Umbilical cord (tissue), 2 donors: Measurements from ENCODE around the gene ADIPOR2. TPM values are rescaled to one million over a fixed set of nuclear protein-coding genes. Genes with fewer than 3 reads are reported as not detected.

ENCODE experiments used
- DNase-seq: peaks from one replicate; pipeline ENCODE4 v3.0.0-alpha.2; 2015; ENCODE audit warnings: low spot score
- total RNA-seq: library from RNA; depleted of rRNA; stranded (reverse); fragments of >200 nt; gene quantifications from one replicate; pipeline ENCODE4 v1.2.3, GENCODE V29; 2014; ENCODE audit warnings: low replicate concordance; ENCODE audit not compliant: insufficient read depth

ADIPOR2 gene
- total RNA-seq, 1 donor from 2014 or later, result 25.8 TPM

DNA sequence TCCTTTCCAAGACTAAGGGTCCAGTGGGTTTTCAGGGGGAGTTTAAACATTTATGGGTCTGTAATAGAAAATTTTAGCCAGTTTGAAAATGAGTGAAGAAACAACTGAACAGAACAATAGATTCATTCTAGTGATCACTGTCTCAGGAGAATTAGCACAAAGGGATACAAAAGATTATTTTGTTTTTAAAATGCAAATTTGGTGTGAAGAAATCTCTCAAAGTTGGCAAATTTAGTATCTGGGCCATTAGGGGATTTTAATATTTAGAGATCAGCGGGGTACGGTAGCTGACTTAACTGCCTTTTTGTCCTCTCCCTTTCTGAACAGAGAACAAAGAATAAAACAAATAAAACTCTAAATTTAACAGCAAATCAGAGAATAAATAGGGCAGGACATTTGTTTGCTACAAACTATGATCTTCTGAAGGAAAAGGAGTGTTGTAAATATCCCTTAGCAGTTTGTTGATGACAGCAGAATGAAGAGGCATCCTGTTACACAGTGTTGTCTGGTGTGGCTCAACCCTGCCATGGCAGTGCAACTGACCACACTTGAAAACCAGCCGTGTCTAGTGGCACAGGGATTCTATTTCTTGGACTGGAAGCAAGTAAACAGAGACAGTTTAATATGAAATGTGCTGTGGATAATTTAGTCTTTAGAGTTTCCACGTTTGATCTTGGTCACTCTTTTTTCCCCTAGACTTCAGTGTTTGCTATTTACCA, 83.2 kb downstream of the ADIPOR2 start:
- DNase-seq, result no peak

DNA sequence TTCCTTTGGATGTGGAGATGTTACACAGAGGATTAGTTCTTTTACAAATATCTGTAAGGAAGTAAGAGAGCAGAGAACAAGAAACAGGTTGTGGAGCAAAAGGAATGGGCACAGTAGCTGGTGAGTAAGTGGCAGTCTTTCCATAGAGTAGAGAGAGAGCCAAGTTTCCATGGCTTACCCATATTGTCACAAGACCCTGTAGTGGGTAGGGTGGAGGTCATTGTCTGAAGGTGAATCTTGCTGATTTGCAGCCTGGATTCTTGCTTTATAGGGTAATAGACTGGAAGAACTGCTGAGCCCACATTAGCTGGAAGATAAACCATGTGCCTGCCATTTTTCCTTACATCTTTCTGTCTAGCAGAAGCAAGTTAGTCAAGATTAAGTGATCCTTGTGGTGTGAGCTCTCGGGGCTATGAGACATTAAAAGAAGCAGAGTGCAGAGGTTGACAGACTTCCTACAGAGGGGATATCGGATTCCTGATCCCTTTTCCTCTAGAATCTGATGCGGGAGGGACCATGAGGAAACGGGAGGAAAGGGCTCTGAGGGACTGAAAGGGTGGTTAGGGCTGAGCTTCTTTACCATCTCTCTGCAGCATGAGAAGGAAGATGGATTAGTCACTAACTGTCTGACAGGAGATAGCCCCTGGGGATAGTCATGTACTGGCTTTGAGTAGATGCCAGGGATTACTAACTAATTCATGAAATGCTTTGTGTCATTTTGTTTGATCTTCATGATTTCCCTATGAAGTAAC, 85.5 kb downstream of the ADIPOR2 start:
- DNase-seq, result peak; percentile 77

DNA sequence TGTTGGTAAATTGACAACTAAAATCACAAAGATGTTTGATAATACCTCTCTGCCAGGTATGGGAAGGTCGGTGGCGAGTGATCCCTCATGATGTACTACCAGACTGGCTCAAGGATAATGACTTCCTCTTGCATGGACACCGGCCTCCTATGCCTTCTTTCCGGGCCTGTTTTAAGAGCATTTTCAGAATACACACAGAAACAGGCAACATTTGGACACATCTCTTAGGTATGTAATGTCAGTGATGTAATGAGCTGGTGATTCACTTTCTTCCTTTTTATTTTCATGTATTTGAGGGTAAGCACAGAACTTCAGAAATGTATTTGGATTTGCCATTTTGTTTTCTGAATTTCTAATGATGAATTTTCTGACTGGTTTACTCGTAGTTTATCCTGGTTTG, 86.9 kb downstream of the ADIPOR2 start:
- DNase-seq, result peak; percentile 52

DNA sequence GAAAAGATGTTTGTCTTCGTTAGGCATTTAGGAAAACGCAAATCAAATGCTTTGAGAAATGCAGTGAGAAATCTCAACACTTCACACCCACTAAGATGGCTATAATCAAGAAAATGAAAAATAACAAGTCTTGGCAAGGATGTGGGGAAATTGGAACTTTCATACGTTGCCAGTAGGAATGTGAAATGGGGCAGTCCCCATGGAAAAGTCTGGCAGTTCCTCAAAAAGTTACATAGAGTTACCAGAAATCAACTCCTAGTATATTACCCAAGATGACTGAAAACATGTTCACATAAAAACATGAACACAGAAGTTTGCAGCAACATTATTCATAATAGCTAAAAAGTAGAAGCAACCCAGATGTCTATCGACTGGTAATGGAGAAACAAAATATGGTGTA, 88.0 kb downstream of the ADIPOR2 start:
- no peak for DNase-seq

DNA sequence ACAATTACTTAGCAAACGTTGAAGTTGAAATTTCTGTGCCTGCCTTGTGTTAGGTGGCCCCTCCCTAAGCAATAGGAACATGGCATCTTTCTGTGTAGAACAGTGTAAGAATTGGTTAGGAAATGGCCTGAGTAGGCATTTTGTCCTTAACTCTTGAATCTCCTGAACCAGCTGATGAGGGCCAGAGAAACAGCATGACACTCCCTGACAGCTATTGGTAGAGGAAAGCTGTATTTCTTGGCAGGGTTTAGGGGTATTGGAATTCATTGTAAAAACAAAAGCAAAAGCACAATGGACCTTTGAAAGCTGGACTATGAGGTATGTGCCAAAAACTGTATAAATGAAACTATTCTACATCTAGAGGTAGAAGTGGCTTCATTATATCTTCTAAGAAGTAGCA, 88.9 kb downstream of the ADIPOR2 start:
- DNase-seq, result no peak

DNA sequence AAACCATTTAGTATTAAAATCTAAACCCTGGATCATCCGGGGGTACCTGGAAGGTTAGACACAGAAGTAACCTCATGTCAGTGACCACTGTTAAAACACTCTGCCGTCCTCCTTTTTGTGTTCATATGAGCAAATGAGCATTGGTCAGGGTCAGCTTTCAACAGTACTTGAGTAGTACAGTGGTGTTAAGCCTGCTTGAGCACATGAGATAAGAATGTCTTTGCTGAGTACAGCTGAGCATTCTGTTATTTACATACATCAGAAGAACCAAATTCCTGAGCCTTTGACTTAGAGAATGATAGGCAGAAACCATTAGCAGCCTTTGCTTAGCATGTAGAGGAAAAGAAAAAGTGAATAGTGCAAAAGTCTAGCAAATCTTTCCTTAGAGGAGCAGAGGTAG, 90.9 kb downstream of the ADIPOR2 start:
- DNase-seq, result peak; percentile 44

DNA sequence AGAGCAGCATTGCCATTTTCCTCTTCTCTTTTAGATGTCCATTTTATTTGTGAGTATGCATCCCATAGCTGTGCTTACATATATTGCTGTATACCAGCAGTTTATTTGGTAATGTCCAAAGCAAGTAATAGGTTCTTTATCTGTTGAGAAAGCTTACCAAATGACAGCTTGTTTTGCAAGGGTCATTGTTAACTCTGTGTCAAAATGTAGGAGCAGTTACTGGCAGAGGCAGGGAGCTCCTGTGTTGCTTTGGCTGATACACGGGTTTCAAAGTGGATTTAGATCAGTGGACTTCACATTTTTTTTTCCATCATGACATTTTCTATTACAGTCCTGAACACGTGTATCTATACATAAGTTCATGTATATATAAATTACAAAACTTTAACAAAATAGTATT, 91.3 kb downstream of the ADIPOR2 start:
- DNase-seq, result no peak

DNA sequence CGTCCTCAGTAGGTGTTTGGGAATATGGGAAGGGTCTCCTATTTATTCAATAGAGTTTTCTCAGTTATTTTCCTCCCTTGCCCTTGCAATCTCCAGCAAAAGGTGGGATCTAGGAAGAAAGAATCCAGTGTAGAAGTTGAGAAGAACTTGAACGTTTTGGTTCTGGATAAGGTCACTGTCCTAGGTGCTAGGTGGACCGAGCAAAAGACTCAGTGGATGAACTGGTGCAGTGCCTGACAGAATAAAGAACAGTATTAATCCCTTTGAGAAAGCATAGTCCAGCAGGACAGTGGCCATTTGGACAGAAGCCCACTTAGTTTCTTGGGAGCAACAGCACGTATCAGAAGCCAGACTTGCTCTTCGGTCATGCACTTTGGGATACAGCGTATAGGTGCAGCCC, 96.8 kb downstream of the ADIPOR2 start:
- DNase-seq, result no peak

DNA sequence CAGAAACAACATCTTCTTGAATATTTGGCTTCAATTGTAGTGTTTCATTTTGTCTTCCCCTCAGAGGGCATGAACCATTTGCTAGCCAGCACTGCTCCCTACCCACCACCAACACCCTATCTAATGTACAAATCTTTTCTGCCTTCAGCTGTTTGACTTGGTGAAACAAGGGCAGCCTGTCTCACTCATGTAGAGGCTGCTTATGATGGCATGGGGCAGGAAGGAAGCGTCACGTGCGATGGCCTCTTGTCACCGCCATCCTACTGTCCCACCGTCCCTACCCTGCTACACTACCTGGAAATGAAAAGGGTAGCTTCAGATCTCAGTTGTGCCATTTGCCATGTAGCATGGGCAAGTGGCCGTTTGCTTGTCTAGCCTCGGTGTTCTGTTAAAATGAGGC, 99.6 kb downstream of the ADIPOR2 start:
- no peak for DNase-seq

DNA sequence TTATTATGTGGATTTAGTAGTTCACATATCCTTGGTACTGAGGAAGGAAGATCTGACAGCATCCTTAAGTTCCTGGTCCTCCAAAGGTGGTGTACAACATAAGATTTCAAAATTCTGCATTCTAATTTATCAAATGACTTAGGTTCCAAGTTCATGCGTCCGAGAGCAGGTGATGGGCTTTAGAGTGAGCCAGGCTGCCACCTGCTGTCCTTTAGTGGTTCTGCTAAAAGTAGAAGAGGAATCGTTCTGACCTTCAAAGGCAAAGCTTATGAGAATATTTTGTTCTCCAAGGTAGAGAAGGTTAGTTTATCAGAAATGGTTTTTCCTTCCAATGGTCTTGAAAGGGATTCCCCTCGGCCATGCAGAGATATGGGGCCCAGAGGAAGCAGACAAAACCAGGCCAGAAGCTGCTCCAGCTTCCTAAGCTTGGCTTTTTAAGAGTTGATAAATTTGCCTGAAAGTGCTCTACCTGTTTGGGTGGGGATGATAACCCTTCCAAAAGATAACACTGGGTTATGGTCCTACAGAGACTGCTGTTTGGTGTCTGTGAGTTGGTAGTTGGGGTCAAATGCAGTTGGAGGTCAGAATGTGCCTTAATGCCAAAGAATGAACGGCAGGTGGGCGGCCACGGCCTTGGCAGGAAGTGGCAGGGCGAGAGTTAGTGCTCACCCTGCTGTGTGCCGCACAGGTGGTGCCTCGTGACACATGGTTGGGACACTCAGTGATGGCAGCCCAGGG, 100.4 kb downstream of the ADIPOR2 start:
- DNase-seq, result peak; percentile 71

DNA sequence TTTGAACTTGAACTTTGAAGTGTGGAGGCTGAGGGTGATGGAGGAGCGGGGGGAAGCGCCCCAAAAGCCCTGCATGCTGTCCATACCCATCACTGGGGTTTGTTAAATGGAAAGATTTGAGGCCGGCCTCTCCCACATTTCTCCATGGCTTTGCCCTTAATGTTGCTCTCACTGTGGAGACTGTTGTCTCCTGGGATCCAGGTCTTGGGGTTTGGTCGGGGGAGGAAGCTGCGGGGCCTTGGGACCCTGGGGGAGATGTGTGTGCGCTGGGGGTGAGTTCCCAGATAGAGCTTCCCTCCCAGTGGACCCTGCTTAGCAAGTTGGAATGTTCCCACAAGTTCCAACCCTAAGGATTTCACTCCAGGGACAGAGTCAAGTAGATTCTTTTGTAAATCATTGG, 101.5 kb downstream of the ADIPOR2 start:
- no peak for DNase-seq

DNA sequence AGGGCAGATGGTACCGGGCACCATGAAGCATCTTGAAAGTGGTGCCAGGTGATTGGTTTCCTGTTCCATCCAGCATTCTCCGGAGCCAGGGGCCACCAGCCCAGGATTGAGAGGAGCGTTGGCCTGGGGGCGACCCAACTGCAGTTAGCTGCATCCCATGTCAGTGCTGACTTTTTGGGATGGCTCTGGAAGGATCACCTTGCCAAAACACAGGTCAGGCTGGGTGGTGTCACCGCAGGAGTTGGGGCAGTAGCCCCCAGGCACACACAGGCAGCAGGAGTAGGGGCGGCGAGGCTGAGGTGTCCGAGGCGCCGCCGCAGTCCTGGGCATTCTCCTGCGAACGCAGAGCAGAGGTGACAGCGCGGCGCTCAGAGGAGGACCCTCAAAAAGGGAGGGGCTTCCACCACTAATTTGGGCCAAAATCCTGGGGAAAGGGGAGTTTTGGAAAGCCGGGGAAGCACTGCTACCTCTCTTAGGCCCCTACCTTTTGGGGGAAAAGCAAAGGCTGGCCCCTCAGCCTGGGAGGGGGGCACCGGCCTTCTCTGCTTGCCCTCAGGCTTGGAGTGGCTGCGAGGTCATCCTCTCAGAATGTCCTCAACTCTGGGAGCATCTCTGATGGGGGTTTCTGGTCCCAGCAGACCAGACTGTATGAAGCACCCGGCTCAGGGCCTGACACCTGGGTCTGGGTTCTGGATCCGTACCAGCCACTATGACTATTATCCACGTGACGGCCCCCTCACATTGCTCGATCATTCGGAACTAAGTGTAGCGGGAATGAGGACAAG, 102.7 kb downstream of the ADIPOR2 start:
- no peak for DNase-seq

DNA sequence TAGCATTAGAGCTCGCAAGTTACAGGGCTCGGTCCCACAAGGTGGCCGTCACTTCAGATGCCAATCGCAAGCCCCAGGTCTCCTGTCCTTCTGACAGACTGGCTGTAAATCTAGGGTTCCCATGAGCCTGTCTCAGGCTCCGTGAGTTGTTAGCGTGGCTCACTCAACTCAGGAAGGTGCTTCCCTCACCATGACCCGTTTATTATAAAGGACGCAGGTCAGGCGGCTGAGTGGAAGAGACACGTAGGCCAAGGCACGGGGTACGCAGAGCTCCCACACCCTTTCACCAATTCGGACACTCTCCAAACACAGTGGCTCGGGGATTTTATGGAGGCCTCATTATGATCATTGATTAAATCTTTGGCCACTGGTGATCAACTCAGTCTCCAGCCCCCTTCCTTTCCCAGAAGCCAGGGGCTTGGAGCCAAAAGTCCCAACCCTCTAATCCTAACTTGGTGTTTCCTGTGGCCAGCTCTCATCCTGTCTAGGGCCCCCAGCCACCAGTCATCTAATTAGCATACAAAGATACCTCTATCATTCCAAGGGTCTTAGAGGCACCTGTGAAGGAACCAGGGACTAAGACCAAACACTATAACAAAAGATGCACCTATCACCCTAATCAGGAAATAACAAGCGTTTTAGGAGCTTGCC, 103.7 kb downstream of the ADIPOR2 start:
- no peak for DNase-seq

DNA sequence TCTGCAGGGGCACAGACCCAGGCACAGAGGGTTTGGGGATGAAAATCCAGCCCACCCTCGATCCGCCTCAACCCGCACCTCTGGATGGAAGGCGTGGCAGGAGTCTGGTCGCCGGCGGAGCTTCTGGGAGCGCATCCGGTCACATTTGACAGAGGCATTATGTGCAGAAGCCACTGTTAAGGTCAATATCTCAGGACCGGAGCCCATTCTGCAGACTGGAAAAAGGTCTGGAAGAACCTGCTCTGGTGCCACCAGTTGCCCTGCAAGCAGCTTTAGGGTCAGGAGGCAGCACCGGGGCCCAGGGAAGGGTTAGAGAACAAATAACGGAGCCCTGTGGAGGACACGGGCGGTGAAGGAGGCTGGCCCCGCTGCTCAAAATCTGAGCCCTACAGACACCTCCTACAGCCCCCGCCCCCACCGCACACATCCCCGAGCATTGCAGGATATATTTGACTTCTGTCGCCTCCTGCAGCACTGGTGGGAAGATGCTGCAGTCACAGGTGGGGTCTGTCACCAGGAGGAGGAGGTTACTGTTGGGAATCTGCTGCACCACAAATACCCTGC, 104.4 kb downstream of the ADIPOR2 start:
- DNase-seq, result no peak

DNA sequence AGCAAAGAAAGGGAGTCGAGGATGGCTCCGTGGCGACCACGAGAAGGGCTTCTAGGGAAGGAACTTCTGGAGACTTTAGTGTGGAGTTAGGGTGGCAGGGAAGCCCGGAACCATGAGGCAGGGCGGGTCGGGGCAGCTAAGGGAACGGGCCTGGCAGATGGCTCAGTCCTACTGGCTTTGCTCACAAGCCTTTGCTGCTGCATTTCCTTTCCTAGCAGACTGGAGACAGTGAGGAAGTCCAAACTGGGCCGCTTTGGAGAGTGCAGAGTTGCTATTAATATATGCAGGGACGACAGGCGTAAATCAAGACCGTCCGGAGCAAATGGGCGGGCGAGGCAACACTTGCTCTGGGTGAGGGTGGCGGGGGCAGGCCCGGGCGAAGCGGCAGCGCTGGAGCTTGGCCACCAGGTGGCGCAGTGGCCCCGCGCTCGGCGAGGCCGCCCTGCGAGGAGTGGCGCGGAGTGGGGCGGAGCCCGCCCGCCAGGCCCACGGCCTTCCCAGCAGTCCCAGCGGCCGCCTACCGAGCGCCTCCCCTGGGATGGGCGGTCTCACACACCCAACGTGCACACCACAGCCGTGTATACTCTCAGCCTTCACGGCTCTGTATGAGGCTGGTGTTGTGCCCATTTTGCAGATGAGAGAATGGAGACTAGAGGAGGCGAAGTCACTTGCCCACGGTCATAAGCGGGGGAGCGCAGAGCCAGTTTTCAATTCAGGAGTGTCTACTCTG, 105.1 kb downstream of the ADIPOR2 start:
- DNase-seq, result peak; percentile 95

DNA sequence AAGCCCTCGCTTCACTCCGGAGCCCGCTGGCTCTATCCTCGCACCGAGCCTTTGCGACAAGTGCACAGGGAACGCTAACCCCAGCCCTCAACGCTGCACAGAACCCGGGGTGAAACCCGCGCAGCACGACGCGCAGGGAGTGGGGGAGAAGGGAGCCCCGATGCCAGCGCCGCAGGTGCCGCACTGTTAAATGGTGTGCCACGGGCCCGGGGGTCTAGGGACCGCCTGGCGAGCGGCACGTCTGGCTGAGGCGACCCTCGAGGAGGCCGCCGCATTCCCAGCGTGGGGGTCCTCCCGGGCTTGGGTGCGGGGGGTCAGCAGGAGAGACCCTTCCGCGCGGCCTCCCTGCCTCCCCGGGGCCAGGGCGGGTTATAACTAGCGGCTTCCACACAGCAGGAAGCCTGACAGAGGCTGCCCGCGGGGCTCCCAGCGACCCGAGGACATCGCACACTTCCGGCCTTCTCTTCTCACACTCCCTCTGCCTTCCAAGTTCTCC, 105.7 kb downstream of the ADIPOR2 start:
- peak; percentile 44 for DNase-seq

DNA sequence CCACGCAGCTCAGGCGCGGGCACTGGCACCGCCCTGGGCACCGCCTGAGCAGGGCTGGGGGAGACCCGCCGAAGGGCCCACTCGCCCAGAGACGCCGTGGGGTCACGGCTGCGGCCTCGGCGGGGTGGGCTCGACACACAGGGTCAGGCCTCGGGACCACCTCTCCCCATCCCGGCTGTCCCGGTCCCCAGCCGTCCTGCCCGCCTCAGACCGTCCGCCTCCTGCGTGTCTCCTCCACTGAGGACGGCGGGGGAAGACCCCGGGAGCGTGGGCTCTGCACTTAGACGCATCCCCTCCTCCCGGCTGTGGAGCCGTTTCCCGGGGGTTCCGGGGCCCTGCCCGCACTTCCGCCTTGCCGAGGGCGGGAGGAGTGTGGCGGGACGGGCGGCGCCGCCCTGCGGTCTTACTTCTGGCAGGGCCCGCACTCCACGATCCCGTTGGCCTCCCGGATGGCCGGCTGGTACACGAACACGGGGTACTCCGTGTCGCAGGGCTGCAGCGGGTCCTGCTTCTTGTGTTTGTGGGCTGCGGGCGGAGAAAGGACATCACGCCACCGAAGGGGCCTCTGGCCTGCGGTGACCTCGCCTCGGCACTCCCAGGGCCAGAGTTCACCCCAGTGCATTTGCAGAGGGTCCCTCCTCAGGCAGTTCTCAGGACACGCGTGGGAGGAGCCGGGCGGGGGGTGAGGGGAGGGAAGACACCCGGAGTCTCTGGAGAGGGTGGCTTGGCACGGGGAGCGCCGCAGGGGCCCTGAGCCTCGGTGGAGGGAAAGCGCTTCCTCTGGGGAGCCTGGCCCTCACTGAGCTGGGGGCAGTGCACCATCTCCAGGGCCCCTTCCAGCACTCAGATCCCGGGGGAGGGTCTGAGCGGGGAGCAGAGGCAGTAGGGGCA, 106.4 kb downstream of the ADIPOR2 start:
- peak; percentile 59 for DNase-seq

DNA sequence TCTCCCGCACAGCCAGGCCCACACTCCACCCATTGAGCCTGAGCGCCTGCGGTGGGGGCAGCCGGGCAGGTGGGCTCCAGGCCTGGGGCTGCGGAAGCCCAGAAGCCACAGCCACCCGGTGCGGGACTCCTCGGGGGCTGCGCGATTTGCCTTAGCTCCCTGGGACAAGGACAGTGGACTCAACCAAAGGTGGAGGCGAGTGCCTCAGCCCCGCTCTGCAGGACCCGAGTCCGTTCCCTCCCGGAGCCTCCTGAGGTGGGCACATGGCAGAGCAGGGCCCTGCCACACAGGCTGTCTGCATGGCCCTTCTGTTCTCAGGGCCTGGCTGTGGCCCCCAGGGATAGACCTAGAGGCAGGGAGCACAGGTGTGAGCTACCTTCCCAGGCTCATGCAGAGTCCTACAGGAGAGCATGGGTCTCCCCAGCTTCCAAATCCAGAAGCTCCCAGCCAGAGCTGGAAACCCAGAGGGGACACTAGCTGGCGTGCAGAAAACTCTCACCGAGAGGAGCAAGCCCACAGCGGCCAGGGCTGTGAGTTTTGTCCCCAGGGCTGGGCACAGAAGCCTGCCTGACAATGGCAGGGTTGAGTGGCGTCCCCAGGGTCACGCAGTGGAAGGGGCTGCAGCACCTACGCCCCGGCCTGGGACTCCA, 107.2 kb downstream of the ADIPOR2 start:
- DNase-seq, result no peak

DNA sequence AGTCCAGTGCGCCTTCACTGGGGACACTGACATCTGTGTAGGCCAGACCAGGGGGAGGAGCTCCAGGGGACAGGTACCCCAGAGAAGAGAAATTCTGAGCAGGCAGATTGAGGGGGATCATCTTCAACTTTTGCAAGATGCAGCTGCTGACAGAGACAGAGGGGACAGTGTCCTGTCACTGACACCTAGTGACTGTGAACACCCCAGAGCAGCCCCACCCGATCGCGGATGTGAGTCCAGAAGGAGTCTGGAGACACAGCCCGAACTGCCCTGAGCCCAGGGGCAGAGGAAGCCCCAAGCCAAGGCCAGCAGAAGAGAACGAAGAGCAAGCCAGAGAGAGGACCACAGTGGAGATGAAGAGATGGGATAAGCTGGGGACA, 107.8 kb downstream of the ADIPOR2 start:
- DNase-seq, result no peak
